NB4 (cell line): ENCODE data around the gene SMDT1.

Experiments
- CTCF ChIP-seq: IDR thresholded peaks from one replicate; pipeline ENCODE4 v1.5.1; 2012; ENCODE audit warnings: low read depth, low read length
- POLR2A ChIP-seq: IDR thresholded peaks from 2 replicates; pipeline ENCODE4 v1.6.1; 2011; ENCODE audit warnings: mild to moderate bottlenecking; ENCODE audit not compliant: insufficient read length; ENCODE audit errors: extremely low read depth

DNA sequence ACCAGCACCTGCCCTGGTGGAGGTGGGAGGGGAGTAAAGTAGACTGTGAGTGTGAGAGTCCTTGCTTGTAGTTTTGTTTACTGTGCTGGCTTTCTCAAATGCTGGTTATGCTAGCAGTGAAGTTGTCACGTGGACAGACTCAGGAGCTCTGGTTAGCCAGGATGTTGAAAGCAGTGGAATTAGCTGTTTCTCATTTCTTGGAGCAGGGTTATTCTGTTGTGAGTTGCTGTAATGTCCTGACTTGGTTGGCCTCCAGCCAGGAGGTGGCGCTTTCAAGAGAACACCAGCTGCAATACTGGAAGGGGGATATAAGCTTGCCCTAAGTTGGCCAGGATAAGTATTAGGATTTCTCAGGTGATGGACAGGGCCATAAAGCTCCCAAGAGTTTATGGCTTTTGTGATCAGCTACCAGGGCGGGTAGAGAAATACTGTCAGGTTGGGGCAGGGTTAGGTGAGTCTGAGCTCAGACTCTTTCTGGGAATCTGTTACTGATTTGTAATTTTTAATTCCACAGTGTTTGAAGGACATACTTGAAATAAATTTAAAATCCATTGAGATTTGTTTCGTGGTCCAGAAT, 37.4 kb downstream of the SMDT1 start:
- TF ChIP-seq CTCF (peak; percentile 26), POLR2A (no peak)
